HCT116 (cell line): ENCODE measurements around the gene PSMA6.

ENCODE experiments used
- EZH2 ChIP-seq: fragments of 200-600 bp; sonication (generic); IDR thresholded peaks from 2 replicates; pipeline ENCODE4 v1.6.1; 2017; ENCODE audit warnings: antibody characterized with exemption, mixed run types
- EZH2phosphoT487 ChIP-seq: fragments of 200-600 bp; IDR thresholded peaks from 2 replicates; pipeline ENCODE4 v1.6.1; 2018; ENCODE audit warnings: antibody characterized with exemption, borderline replicate concordance
- JUND ChIP-seq: IDR thresholded peaks from 2 replicates; pipeline ENCODE4 v1.6.1; 2012
- POLR2A ChIP-seq: IDR thresholded peaks from 2 replicates; pipeline ENCODE4 v1.7.0; 2011; ENCODE audit warnings: borderline replicate concordance; ENCODE audit not compliant: insufficient read depth, insufficient read length; ENCODE audit errors: extremely low read depth
- TCF7L2 ChIP-seq: IDR thresholded peaks from 2 replicates; pipeline ENCODE4 v1.7.0; 2011; ENCODE audit warnings: borderline replicate concordance, inconsistent platforms; ENCODE audit not compliant: insufficient read depth, insufficient read length; ENCODE audit errors: extremely low read depth
- ZFX ChIP-seq: fragments of 450-650 bp; IDR thresholded peaks from 2 replicates; pipeline ENCODE4 v1.6.1; 2017
- TF ChIP-seq, protein P1 (sequence below), 3 experiments: fragments of 200-600 bp in 1 of 3; sonication (generic) in 1 of 3; IDR thresholded peaks in 2 of 3; conservative IDR thresholded peaks in 1 of 3; 2 replicates each; pipeline ENCODE4 v1.5.1; 2012 to 2017; ENCODE audit warnings: low read depth in 2 of 3, low read length in 2 of 3, antibody characterized with exemption in 1 of 3, borderline replicate concordance in 1 of 3, control low read depth in 1 of 3, mild to moderate bottlenecking in 1 of 3, mixed read lengths in 1 of 3, mixed run types in 1 of 3, moderate library complexity in 1 of 3; ENCODE audit not compliant: insufficient read depth in 1 of 3
- TF ChIP-seq, protein P2 (sequence below): IDR thresholded peaks from 2 replicates; pipeline ENCODE4 v1.6.1; 2012
- TF ChIP-seq, protein P3 (sequence below): IDR thresholded peaks from 2 replicates; pipeline ENCODE4 v1.6.1; 2011; ENCODE audit warnings: mild to moderate bottlenecking, low read length, moderate library complexity; ENCODE audit not compliant: insufficient replicate concordance; ENCODE audit errors: extremely low read depth

DNA sequence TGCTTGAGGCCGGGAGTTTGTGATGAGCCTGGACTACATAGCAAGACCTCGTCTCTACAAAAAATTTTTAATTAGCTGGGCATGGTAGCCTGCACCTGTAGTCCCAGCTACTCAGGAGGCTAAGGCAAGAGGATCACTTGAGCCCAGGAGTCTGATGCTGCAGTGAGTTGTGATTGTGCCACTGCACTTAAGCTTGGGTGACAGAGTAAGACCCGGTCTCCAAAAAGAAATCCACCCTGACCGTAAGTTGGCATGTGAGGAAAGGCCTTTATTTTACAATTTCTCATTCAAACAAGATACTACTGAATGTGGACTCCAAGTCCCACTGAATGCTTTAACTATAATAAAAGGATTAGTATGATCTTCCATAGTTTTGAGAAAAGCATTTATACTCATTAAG lies 27.3 kb downstream of the PSMA6 start:
- no peak for TF ChIP-seq EZH2
- no peak for TF ChIP-seq TCF7L2
- TF ChIP-seq, protein P1, sequence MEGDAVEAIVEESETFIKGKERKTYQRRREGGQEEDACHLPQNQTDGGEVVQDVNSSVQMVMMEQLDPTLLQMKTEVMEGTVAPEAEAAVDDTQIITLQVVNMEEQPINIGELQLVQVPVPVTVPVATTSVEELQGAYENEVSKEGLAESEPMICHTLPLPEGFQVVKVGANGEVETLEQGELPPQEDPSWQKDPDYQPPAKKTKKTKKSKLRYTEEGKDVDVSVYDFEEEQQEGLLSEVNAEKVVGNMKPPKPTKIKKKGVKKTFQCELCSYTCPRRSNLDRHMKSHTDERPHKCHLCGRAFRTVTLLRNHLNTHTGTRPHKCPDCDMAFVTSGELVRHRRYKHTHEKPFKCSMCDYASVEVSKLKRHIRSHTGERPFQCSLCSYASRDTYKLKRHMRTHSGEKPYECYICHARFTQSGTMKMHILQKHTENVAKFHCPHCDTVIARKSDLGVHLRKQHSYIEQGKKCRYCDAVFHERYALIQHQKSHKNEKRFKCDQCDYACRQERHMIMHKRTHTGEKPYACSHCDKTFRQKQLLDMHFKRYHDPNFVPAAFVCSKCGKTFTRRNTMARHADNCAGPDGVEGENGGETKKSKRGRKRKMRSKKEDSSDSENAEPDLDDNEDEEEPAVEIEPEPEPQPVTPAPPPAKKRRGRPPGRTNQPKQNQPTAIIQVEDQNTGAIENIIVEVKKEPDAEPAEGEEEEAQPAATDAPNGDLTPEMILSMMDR (IDR thresholded peaks at IDR 0.05 in 2 of 3, conservative IDR thresholded peaks at IDR 0.05 in 1 of 3; ENCODE audit: borderline replicate concordance in 1 of 3, insufficient read depth in 1 of 3, low read depth in 2 of 3, low read length in 2 of 3): no peak
- no peak for TF ChIP-seq POLR2A
- TF ChIP-seq, protein P2, sequence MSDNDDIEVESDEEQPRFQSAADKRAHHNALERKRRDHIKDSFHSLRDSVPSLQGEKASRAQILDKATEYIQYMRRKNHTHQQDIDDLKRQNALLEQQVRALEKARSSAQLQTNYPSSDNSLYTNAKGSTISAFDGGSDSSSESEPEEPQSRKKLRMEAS: no peak
- TF ChIP-seq JUND: no peak
- TF ChIP-seq EZH2phosphoT487: no peak
- TF ChIP-seq ZFX: no peak
- TF ChIP-seq, protein P3, sequence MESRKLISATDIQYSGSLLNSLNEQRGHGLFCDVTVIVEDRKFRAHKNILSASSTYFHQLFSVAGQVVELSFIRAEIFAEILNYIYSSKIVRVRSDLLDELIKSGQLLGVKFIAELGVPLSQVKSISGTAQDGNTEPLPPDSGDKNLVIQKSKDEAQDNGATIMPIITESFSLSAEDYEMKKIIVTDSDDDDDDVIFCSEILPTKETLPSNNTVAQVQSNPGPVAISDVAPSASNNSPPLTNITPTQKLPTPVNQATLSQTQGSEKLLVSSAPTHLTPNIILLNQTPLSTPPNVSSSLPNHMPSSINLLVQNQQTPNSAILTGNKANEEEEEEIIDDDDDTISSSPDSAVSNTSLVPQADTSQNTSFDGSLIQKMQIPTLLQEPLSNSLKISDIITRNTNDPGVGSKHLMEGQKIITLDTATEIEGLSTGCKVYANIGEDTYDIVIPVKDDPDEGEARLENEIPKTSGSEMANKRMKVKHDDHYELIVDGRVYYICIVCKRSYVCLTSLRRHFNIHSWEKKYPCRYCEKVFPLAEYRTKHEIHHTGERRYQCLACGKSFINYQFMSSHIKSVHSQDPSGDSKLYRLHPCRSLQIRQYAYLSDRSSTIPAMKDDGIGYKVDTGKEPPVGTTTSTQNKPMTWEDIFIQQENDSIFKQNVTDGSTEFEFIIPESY: no peak
